ENCODE measurements around the gene MSI2.

MSI2 gene

GRCh38 chr17:57466017-57466471 is 209.7 kb downstream of the MSI2 start:
- DNase-seq, result no peak

- no peak for DNase-seq
These were observed 210.2 kb downstream of the MSI2 start for GRCh38 chr17:57466521-57466920.

GRCh38 chr17:57467226-57467625 is 210.9 kb downstream of the MSI2 start:
- no peak for DNase-seq

- no peak for DNase-seq
These were observed 211.5 kb downstream of the MSI2 start for GRCh38 chr17:57467801-57468200.

- no peak for DNase-seq
These were observed 212.8 kb downstream of the MSI2 start for GRCh38 chr17:57468932-57469775.

GRCh38 chr17:57470906-57471305 is 214.6 kb downstream of the MSI2 start:
- no peak for DNase-seq

GRCh38 chr17:57471868-57472368 is 215.6 kb downstream of the MSI2 start:
- DNase-seq, result no peak

GRCh38 chr17:57475796-57476195 is 219.5 kb downstream of the MSI2 start:
- DNase-seq, result no peak

GRCh38 chr17:57477522-57478362 is 221.4 kb downstream of the MSI2 start:
- no peak for DNase-seq

- DNase-seq, result no peak
These were observed 222.3 kb downstream of the MSI2 start for GRCh38 chr17:57478478-57479250.

GRCh38 chr17:57480438-57481196 is 224.3 kb downstream of the MSI2 start:
- no peak for DNase-seq

GRCh38 chr17:57481910-57482391 is 225.6 kb downstream of the MSI2 start:
- no peak for DNase-seq

- DNase-seq, result no peak
These were observed 226.3 kb downstream of the MSI2 start for GRCh38 chr17:57482657-57483056.

- DNase-seq, result no peak
These were observed 227.9 kb downstream of the MSI2 start for GRCh38 chr17:57484081-57484666.

- no peak for DNase-seq
These were observed 228.7 kb downstream of the MSI2 start for GRCh38 chr17:57484826-57485565.

- DNase-seq, result no peak
These were observed 229.2 kb downstream of the MSI2 start for GRCh38 chr17:57485566-57485865.

- no peak for DNase-seq
These were observed 229.9 kb downstream of the MSI2 start for GRCh38 chr17:57485916-57486881.

GRCh38 chr17:57486882-57487301 is 230.6 kb downstream of the MSI2 start:
- no peak for DNase-seq

GRCh38 chr17:57487573-57487972 is 231.2 kb downstream of the MSI2 start:
- DNase-seq, result no peak

GRCh38 chr17:57488856-57489255 is 232.5 kb downstream of the MSI2 start:
- DNase-seq, result no peak
